Osteocyte (in vitro differentiated cells): ENCODE measurements around the gene EDNRA. TPM values are rescaled to one million over a fixed set of nuclear protein-coding genes. Genes with fewer than 3 reads are reported as not detected.

Experiments used
- DNase-seq: peaks from one replicate; pipeline ENCODE4 v3.0.0; 2021; ENCODE audit warnings: mixed read lengths; ENCODE audit not compliant: unreplicated experiment; ENCODE audit errors: extremely low spot score
- H3K27ac Mint-ChIP-seq: one replicate; pipeline ENCODE4 v1.8.0; 2021; ENCODE audit warnings: mild to moderate bottlenecking, mixed read lengths; ENCODE audit not compliant: unreplicated experiment
- H3K27me3 Mint-ChIP-seq: one replicate; pipeline ENCODE4 v1.8.0; 2021; ENCODE audit warnings: mixed read lengths; ENCODE audit not compliant: unreplicated experiment
- H3K36me3 Mint-ChIP-seq: one replicate; pipeline ENCODE4 v1.8.0; 2021; ENCODE audit warnings: mixed read lengths; ENCODE audit not compliant: unreplicated experiment
- H3K4me1 Mint-ChIP-seq: one replicate; pipeline ENCODE4 v1.8.0; 2021; ENCODE audit warnings: mixed read lengths; ENCODE audit not compliant: unreplicated experiment
- H3K4me3 Mint-ChIP-seq: one replicate; pipeline ENCODE4 v1.8.0; 2021; ENCODE audit warnings: mild to moderate bottlenecking, moderate library complexity, mixed read lengths; ENCODE audit not compliant: unreplicated experiment
- H3K9me3 Mint-ChIP-seq: one replicate; pipeline ENCODE4 v1.8.0; 2021; ENCODE audit warnings: mixed read lengths; ENCODE audit not compliant: unreplicated experiment
- total RNA-seq: library from RNA; stranded (reverse); gene quantifications from 2 replicates; pipeline ENCODE4 v1.2.1, GENCODE V29; 2021
- TF ChIP-seq, protein P1 (sequence below): fragments of 200-600 bp; sonication (generic); IDR thresholded peaks from 2 replicates; pipeline ENCODE4 v1.5.0; 2021; ENCODE audit warnings: antibody characterized with exemption, mild to moderate bottlenecking, moderate library complexity

Gene EDNRA
- total RNA-seq, 1 donor from 2014 or later = 181 TPM

DNA sequence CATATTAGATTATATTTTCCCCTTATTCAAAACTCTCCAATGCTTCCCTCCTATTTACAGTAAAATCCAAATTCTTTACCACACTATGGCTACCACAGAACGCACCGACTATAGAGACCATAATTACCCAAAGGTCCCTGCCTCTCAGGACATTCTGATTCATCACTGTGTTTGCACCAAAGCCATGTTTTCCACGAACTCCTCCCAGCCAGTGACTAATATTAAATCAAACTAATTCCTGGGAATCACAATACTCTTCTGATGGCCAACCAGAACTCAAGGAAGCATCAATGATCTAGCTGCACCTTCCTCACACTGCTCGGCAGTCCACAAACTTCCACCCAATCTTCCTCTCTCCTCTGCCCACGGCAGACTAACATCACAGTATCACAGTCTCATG lies 24.2 kb upstream of the EDNRA start:
- DNase-seq = no peak
- TF ChIP-seq, protein P1, sequence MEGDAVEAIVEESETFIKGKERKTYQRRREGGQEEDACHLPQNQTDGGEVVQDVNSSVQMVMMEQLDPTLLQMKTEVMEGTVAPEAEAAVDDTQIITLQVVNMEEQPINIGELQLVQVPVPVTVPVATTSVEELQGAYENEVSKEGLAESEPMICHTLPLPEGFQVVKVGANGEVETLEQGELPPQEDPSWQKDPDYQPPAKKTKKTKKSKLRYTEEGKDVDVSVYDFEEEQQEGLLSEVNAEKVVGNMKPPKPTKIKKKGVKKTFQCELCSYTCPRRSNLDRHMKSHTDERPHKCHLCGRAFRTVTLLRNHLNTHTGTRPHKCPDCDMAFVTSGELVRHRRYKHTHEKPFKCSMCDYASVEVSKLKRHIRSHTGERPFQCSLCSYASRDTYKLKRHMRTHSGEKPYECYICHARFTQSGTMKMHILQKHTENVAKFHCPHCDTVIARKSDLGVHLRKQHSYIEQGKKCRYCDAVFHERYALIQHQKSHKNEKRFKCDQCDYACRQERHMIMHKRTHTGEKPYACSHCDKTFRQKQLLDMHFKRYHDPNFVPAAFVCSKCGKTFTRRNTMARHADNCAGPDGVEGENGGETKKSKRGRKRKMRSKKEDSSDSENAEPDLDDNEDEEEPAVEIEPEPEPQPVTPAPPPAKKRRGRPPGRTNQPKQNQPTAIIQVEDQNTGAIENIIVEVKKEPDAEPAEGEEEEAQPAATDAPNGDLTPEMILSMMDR = no peak
- no peaks in the 10 kb centered on the region for H3K27me3 Mint-ChIP-seq
- no peak overlapping the region for H3K27ac Mint-ChIP-seq
- no peak overlapping the region for H3K4me3 Mint-ChIP-seq
- H3K4me1 Mint-ChIP-seq = peaks cover 6% of the 10 kb centered on the region
- no peaks in the 10 kb centered on the region for H3K9me3 Mint-ChIP-seq
- H3K36me3 Mint-ChIP-seq = no peaks in the 10 kb centered on the region

DNA sequence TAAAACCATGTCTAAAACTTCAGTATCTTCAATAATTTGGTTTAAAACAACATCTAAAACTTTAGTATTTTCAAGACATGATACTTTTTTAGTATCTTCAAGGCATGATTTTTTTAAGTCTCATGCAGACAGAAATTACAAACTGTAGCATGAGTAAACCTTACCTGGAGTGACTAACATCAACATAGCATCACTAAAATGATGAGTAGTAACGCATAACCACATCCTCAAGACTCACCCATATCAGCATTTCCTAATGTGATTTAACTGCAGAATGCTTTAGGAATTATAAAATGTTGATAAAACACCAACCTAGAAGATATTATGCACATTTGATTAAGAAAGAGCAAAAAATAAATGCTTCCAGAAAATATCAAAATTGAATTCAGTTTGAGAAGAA lies 19.7 kb upstream of the EDNRA start:
- TF ChIP-seq, protein P1 = no peak
- Mint-ChIP-seq H3K9me3 (peaks cover 11% of the 10 kb centered on the region), H3K36me3 (peaks cover 4% of the 10 kb centered on the region), H3K27ac (no peak overlapping the region), H3K4me3 (no peak overlapping the region), H3K4me1 (peaks cover 6% of the 10 kb centered on the region), H3K27me3 (no peaks in the 10 kb centered on the region)
- DNase-seq = no peak

DNA sequence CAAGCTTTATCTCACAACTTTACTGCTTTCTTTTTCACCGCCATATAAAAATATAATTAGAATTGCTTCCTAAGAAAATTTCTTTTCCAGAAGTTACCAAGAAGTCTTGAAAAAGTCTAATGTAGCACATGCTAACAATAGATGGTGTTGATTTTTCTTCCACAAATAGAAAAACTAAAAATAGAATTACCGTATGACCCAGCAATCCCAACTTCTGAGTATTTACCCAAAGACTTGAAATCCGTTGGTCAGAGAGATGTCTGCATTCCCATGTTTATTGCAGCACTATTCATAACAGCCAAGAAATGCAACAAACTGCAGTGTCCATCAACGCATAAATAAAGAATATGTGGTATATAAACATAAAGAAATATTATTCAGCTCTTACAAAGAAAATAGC lies 17.8 kb upstream of the EDNRA start:
- H3K27ac Mint-ChIP-seq = no peak overlapping the region
- TF ChIP-seq, protein P1 = no peak
- H3K9me3 Mint-ChIP-seq = peaks cover 11% of the 10 kb centered on the region
- H3K27me3 Mint-ChIP-seq = no peaks in the 10 kb centered on the region
- H3K4me3 Mint-ChIP-seq = no peak overlapping the region
- H3K4me1 Mint-ChIP-seq = peaks cover 6% of the 10 kb centered on the region
- peaks cover 4% of the 10 kb centered on the region for H3K36me3 Mint-ChIP-seq
- DNase-seq = no peak

DNA sequence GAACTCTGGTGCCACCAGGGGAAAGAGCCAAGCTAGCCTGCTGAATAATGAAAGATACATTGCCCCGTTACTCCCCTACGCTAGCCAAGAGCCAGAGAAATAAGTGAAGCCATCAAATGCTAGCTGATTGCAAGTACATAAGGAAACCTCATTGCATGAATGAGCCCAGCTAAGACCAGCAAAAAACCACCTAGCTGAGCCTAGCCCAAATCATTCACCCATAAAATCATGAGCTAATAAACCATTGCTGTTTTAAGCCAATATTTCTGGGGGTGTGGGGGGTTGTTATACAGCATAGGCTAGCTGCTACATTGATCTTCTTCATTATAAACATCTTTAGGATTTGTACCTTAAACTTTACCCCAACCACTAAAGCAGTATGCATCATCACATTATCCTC lies 15.4 kb upstream of the EDNRA start:
- Mint-ChIP-seq H3K9me3 (peaks cover 16% of the 10 kb centered on the region), H3K4me3 (no peak overlapping the region)

DNA sequence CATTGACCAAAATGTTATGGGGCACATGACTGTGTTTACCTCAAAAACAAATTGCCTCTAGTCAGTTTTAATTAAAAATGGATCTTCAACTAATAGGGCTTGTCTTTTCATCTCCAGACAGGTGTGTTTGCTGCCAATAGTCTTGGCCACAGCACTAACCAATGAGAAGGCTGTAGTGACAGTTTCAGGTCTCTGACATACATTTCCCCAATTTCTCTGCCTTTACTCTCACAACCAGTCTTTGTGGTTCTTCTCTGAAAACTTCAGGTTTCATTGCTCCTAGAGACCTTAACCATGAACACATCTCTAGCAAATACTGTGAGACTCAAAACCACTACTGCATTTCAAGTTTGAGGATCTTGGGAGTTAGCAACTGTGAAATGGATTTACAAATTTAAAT lies 3.5 kb upstream of the EDNRA start:
- Mint-ChIP-seq H3K4me3 (no peak overlapping the region), H3K27ac (no peak overlapping the region)

More for the DNA sequence above, 15.4 kb upstream of the EDNRA start:
- peaks cover 6% of the 10 kb centered on the region for H3K4me1 Mint-ChIP-seq
- no peak overlapping the region for H3K27ac Mint-ChIP-seq
- no peaks in the 10 kb centered on the region for H3K27me3 Mint-ChIP-seq
- TF ChIP-seq, protein P1 = no peak
- H3K36me3 Mint-ChIP-seq = peaks cover 8% of the 10 kb centered on the region
- DNase-seq = no peak

More for the DNA sequence above, 3.5 kb upstream of the EDNRA start:
- no peak for DNase-seq
- TF ChIP-seq, protein P1 = no peak
- no peaks in the 10 kb centered on the region for H3K27me3 Mint-ChIP-seq
- peaks cover 16% of the 10 kb centered on the region for H3K9me3 Mint-ChIP-seq
- no peaks in the 10 kb centered on the region for H3K36me3 Mint-ChIP-seq
- peaks cover 25% of the 10 kb centered on the region for H3K4me1 Mint-ChIP-seq
